LNCAP (cell line): ENCODE results near the gene XCR1.

Experiments
- CTCF ChIP-seq: fragments of 450-650 bp; IDR thresholded peaks from 2 replicates; pipeline ENCODE4 v1.5.1; 2017; ENCODE audit warnings: mild to moderate bottlenecking

The XCR1 gene

GRCh38 chr3:45993421-45994027 lies 33.8 kb downstream of the XCR1 start:
- TF ChIP-seq CTCF: no peak

DNA sequence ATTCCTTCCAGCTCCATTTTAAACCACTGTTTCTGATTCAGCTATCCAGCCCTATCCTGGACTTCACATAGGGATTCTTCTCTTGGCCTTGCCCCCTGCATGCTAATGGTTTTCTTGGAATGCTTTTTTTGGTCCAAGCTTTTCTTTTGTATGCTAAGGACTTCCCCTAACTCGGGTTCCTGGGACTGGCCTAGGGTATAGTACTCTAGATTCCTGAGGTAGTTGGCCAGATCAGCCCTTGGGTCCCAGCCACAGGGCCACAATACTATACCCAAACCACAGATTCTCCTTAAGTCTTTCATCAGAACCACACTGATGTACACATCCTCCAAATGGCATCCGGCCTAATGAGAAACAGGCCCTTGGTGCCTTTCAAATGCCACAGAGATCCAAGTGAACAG lies 34.5 kb downstream of the XCR1 start:
- TF ChIP-seq CTCF: no peak

DNA sequence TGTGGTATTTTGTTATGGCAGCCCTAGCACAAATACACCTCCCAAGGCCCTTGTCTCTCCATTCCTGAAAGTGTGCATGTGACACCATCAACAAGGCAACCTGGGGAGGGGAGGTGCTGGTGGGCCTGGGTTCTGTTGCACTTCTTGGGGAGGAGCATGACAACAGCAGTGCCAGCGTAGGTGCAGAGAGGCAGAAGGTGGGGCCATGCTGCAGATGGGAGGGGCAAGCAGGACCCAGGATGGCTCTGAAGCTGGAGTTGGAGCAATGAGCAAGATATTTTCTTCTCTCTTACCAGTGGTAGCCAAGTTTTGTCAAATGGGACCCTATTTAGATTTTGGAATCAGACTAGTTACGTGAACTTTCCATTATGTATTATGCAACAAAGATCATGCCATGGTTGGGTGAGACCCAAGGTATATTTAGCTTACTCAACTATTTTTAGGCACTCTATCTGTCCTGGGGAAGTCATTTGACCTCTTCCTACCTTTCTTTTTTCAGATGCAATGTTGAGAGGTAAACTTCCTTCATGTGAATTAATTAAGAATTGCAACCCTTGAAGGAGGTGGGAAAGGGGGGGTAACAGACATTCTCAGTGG lies 35.1 kb downstream of the XCR1 start:
- TF ChIP-seq CTCF: no peak

DNA sequence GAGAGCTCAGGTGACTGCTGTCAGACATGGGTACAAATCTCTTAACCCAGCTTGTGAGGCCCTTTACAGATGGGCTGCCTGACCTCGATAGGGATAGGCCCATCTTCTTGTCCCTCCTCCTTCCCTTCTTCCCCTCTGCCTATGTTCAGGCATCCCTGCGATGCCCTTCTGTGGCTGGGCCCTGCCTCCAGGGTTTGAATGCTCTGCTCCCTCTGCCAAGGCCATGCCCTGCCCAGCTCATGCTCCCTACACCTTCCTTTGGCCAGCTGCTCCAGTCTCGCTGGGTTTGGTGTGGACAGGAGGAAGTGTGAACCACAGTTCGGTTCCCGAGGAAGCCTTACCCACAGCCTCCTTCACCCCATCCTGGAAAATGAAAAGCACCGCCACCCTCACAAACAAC lies 35.9 kb downstream of the XCR1 start:
- TF ChIP-seq CTCF: no peak

- TF ChIP-seq CTCF: no peak
Observed at GRCh38 chr3:45990181-45990580, 37.1 kb downstream of the XCR1 start.

- TF ChIP-seq CTCF: no peak
Observed at GRCh38 chr3:45988804-45989203, 38.5 kb downstream of the XCR1 start.

DNA sequence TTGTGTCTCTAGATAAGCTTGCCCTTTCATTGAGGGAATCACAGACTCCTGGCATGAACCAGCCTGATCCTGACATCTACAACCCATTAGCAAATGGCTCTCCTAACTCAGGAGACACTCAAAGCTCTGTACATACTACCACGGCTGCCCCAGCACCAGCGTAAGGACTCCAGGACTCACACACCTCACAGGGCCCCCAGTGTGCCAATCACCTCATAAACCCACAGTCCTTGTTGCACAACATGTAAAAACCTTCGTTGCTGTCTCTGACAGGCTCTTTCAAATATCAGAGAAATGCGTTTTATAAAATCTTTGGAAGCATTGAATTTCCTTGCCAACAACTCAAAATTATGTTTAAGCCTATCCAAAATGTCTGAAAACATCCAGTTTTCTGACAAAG lies 38.9 kb downstream of the XCR1 start:
- TF ChIP-seq CTCF: no peak
